ENCODE measurements around the gene TSSC4. TPM values are rescaled to one million over a fixed set of nuclear protein-coding genes. Genes with fewer than 3 reads are reported as not detected.

The TSSC4 gene
- total RNA-seq, 4 donors from 2014 or later, result 11.0 to 66.5 (median 26.2) TPM

DNA sequence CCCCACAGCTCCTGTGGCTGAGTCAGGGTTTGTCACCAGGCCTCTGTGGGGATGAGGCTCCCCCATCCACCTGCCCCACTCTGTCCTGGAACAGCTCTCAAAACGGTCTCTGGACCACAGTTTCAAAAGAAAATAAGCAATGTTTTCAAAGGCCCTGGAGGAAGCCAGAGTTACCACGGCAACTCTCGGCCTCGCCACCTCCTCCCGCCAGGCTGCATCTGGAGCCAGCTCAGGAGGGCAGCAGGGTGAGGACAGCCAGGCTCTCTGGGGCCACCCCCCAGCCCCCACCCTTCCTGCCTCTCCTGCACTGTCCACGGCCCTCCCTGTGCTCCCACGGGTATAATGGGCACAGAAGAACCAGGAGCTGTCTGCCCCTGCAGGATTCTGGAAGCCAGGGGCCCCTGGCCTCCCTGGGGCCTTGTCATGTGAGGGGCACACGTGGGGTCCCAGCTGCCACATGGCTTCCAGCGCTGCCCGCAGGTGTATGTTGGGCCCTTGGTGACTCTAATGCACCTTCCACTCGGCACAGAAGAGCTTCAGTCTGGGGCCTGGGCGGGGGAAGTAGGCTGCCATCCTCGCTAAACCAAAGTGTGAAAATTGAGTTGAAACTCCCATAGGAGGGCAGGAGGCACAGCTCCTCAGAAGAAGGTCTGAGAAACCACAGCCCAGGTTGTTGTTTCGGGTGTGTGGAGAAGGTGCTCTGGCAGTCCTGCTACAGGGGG is 13.1 kb upstream of the TSSC4 start:
- no peak overlapping the region for H3K4me3 ChIP-seq
- H3K27me3 ChIP-seq, result no peaks in the 10 kb centered on the region
- TF ChIP-seq, protein P1, sequence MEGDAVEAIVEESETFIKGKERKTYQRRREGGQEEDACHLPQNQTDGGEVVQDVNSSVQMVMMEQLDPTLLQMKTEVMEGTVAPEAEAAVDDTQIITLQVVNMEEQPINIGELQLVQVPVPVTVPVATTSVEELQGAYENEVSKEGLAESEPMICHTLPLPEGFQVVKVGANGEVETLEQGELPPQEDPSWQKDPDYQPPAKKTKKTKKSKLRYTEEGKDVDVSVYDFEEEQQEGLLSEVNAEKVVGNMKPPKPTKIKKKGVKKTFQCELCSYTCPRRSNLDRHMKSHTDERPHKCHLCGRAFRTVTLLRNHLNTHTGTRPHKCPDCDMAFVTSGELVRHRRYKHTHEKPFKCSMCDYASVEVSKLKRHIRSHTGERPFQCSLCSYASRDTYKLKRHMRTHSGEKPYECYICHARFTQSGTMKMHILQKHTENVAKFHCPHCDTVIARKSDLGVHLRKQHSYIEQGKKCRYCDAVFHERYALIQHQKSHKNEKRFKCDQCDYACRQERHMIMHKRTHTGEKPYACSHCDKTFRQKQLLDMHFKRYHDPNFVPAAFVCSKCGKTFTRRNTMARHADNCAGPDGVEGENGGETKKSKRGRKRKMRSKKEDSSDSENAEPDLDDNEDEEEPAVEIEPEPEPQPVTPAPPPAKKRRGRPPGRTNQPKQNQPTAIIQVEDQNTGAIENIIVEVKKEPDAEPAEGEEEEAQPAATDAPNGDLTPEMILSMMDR (IDR thresholded peaks at IDR 0.05), result no peak
- no peak for TF ChIP-seq POLR2A (IDR thresholded peaks at IDR 0.05)
- peaks cover 52 to 88% of the 10 kb centered on the region in 2 donors for H3K4me1 ChIP-seq
- intact Hi-C loops (cut with DNase I; ENCODE audit: low total_unique reads), result no loop called here
- H3K36me3 ChIP-seq, result no peaks in the 10 kb centered on the region
- DNase-seq, result no peak
- H3K27ac ChIP-seq, result peak overlapping the region; percentile 84 to 91
- H3K9me3 ChIP-seq, result no peaks in the 10 kb centered on the region

DNA sequence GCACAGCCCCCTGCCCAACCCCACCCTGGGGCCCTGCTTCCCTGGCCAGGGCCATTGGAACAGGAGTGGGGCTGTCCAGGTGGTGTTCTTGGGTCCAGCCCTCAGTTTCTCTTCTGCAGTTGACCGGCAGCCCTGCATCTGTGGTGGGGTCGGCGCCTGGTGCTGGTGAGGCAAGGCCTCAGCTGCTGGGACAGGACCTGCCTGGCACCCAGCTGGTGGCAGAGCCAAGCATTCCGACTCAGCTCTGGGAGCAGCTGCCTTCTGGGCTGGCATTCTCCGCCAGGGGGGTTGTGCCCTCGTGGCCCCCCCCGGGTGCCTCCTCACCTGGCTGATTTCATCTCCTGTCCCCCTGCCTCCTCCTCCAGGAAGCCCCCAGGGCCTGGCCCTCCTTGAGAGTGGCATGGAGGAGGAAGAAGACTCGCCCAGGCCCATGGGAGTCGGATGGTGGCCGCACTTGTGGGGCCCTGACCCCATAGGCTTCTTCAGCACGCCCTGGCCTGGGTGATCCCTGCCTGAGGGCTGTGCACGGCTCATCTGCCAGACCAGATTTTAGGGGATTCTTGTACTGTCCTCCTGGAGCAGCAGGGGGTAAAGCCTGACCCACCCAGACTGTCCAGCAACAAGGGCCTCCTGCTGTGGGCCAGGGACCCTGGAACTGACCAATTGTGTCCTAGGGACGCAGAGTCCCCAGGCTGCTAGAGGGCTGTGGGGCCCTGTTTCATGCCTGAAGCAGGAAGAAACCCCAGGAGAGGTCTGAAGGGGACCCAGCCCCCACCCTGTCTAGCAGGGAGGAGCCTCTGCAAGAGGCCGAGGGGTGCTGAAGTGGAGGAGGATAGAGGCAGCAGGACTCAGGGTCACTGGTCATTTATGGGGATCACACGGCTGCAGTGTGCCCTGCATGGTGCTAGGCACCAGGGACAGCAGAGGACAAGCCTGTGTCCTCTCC is 11.8 kb upstream of the TSSC4 start:
- H3K4me1 ChIP-seq, result peaks cover 42 to 83% of the 10 kb centered on the region in 2 donors
- no peaks in the 10 kb centered on the region for H3K9me3 ChIP-seq
- H3K27me3 ChIP-seq, result no peaks in the 10 kb centered on the region
- no peak overlapping the region for H3K4me3 ChIP-seq
- no peak for DNase-seq
- peak overlapping the region; percentile 84 to 91 for H3K27ac ChIP-seq
- intact Hi-C loops (cut with DNase I; ENCODE audit: low total_unique reads), result no loop called here
- TF ChIP-seq, protein P1 (IDR thresholded peaks at IDR 0.05), result no peak
- no peak for TF ChIP-seq POLR2A (IDR thresholded peaks at IDR 0.05)
- H3K36me3 ChIP-seq, result no peaks in the 10 kb centered on the region

DNA sequence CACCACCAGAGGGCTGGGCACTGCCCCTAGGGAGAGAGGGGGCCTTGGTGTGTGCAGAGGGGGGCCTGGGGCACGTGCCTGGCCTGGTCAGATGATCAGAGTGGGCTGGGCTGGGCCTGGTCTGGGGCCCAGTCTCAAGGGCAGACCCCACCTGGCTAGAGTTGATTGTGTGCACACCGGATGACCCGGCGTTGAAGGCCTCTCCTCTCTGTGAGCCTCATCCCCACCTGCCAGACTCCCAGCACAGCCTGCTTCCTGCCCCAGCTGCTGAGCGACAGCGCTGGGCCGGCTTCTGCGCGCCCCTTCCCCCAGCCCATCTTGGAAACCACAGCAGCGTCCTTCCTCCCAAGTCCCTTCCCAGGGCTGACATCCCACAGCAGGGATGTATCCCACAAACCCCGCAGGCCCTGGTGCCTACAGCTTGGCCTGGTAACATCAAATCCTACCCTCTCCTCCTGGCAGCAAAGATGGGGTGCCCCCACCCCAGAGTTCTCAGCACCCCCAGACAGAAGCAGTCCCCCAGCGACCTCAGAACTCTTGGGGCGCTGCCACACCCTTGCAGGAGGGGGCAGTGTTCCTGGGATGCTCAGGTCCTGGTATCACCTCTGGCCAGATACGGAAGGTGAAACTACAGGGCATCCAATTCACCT is 11.0 kb upstream of the TSSC4 start:
- Histone ChIP-seq H3K27me3 (no peaks in the 10 kb centered on the region), H3K9me3 (no peaks in the 10 kb centered on the region), H3K4me3 (no peak overlapping the region), H3K27ac (peak overlapping the region; percentile 84 to 91), H3K4me1 (peaks cover 38 to 79% of the 10 kb centered on the region in 2 donors), H3K36me3 (no peaks in the 10 kb centered on the region)
- intact Hi-C loops (cut with DNase I; ENCODE audit: low total_unique reads), result no loop called here
- DNase-seq, result no peak
- TF ChIP-seq, protein P1 (IDR thresholded peaks at IDR 0.05), result peak in 1 of 4 experiments; percentile 14
- TF ChIP-seq POLR2A (IDR thresholded peaks at IDR 0.05), result no peak

DNA sequence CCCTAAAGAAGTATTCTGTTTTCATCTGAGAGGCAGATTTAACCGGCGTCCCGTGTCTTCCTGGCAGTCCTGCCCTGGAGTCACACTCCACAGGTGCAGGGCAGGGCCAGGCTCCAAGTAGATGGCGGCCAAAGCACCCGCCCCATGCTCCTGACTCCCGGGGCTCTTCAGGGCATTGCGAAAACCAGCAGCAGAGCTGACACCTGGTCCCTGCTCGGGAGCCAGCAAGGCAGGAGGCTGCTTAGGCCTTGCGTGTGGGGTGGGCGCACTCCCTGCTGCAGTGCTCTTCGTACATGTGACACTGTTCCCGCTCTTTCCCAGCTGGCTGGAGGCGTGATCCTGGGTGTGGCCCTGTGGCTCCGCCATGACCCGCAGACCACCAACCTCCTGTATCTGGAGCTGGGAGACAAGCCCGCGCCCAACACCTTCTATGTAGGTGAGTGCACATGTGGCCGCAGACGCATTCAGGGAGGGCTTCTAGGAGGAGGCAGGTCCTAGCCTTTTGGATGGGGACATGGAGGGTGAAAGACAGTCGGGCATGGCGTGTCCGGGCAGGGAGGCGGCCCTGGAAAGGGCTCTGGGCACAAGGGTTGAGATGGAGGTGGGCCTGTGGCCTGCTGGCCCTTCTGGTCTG is 10.3 kb upstream of the TSSC4 start:
- Histone ChIP-seq H3K27me3 (no peaks in the 10 kb centered on the region), H3K27ac (peak overlapping the region; percentile 84 to 91), H3K4me3 (no peak overlapping the region), H3K9me3 (no peaks in the 10 kb centered on the region), H3K36me3 (no peaks in the 10 kb centered on the region), H3K4me1 (peaks cover 38 to 73% of the 10 kb centered on the region in 2 donors)
- no peak for DNase-seq
- TF ChIP-seq POLR2A (IDR thresholded peaks at IDR 0.05), result no peak
- TF ChIP-seq, protein P1 (IDR thresholded peaks at IDR 0.05), result no peak
- intact Hi-C loops (cut with DNase I; ENCODE audit: low total_unique reads), result no loop called here

Measured in uterus (tissue), 4 donors.